Right renal cortex interstitium (tissue), 3 donors: ENCODE measurements around the gene TEFM. TPM values are rescaled to one million over a fixed set of nuclear protein-coding genes. Genes with fewer than 3 reads are reported as not detected.
"Not testable (repeated sequence)": the region's sequence is repeated elsewhere in the genome, so short reads cannot be mapped to it uniquely, and the experiment has no call there.

ENCODE experiments used
- DNase-seq, 3 donors: peaks; one replicate each; pipeline ENCODE4 v3.0.0-alpha.2; 2013; ENCODE audit warnings: low read depth in 3 of 3, low spot score in 2 of 3
- polyA plus RNA-seq, 3 donors: library from polyadenylated mRNA; unstranded; fragments of 120-200 nt; gene quantifications; one replicate each; pipeline ENCODE4 v1.2.1, GENCODE V29; 2013; ENCODE audit not compliant: insufficient read length in 3 of 3

The TEFM gene
- 10 to 100 TPM; 19.7 to 27.8 (median 25.7) TPM for polyA plus RNA-seq

- DNase-seq: peak; percentile 76 to 86 (median 80)
Observed at GRCh38 chr17:30906101-30906911, at the start of gene TEFM. Gene TEFM, minus strand, starts transcription at chr17:30906238. Its CDS starts 40 bp downstream, at chr17:30906198.

GRCh38 chr17:30954046-30954830 is 48.2 kb upstream of the TEFM start:
- no peak for DNase-seq

- no peak for DNase-seq
Observed at GRCh38 chr17:30952638-30953393, 46.8 kb upstream of the TEFM start.

DNA sequence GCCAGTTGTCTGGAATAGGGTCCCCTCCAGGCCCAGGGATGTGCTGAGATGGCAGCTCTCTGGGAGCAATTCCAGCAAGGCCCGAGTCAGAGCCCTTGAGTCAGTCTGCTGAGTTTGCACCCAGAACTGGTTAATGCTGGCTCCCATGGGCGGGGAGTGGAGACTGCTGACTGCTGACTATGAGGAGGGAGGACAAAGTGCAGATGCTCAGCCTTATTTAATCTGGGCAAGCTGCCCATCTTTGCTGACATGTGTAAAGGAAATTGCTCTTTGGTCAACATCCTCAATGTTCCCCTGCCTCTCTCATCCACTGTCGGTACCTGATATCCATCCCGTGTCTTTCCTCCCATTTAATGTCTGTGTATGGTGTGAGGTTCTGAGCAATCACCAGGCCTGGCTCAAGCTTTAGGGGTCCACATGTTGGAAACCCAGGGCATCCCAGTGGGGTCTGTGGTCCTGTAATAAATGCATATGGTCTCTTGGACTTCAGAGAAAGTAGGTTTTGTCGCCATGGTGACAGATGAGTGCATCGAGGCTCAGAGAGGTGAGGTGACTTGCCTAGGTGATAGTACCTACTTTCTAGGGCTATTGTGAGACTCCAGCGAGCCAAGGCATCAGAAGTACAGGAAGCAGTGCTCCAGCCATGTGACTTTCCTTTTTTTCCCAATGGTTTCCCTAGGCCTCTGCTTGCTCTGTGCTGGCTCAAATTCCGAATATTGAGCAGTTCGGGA is 44.8 kb upstream of the TEFM start:
- DNase-seq: peak in 1 of 3 donors; percentile 41

DNA sequence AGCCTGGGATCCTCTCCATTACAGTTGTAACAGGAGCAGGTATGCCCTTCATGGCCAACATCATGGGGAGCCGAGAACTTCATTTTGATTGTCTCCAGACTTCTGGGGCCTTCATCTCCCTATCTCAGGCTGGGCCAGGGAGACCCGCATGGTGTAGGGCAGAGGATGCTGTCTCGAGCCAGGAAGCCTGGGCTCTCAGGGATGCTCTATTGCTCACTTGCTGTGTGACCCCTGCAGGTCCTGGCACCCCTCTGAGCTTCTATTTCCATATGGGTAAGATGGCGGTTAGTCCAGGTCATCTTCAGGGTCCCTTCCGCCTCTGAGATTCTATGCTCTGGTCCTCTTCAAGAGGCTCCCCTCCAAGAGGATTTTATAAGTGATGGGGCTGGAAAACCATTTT is 44.2 kb upstream of the TEFM start:
- DNase-seq: no peak

DNA sequence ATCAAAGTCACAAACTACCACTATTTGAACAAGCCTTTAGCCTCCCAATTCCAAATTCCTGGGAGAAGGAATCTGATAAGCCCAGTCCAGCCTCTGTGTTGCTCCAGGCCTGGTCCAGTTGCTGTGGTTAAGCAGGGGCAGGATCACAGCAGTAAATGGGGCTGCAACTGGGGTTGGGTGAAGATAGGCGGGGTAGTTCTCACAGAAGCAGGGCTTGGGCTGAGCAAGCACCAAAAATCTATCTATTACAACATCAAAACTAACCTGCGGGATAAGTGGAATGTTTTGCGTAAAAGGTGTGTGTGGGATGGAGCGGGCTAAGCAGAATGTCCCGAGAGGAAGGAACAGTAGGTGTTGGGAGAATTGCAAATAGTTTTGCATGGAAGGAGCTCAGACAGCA is 41.8 kb upstream of the TEFM start:
- no peak for DNase-seq

- DNase-seq: no peak
Observed at GRCh38 chr17:30942308-30943079, 36.5 kb upstream of the TEFM start.

DNA sequence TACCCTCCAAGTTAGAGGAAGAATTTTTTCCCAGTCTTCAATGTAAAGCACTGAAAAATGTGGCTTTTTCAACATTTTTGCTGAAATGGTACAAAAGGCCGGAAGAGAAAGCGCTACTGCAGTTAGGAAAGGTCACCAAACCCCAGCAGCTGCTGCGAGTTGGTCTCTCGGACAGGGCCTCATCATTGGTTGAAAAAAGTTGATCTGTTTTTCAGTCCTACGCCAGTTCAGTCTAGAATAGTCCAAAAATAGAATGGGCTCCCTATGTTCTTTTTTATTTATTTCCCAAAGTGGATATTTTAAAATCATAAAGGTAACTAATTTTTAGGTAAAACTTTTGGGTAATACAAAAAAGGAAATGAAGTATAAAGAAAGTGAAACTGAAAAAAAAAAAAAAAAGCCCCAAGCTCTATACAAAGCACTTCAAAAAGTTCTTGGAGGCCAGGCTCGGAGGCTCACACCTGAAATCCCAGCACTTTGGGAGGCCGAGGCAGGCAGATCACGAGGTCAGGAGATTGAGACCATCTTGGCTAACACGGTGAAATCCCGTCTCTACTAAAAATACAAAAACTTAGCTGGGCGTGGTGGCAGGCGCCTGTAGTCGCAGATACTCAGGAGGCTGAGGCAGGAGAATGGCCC is 33.1 kb upstream of the TEFM start:
- no peak for DNase-seq

GRCh38 chr17:30933966-30934365 is 27.9 kb upstream of the TEFM start:
- no peak for DNase-seq

DNA sequence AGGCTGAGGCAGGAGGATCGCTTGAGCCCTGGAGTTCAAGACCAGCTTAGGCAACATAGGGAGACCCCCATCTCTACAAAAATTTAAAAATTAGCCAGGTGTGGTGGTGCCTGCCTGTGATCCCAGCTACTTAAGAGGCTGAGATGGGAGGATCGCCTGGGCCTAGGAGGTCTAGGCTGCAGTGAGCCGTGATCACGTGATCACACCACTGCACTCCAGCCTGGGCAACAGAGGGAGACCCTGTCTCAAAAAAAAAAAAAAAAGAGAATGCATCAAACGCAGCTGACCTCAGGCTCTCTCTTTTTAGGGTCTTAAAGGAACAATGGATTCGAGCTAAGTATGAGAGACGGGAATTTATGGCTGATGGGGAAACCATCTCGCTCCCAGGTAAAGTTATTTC is 25.5 kb upstream of the TEFM start:
- not testable (repeated sequence) for DNase-seq

- no peak for DNase-seq
Observed at GRCh38 chr17:30930495-30930894, 24.5 kb upstream of the TEFM start.

- not testable (repeated sequence) for DNase-seq
Observed at GRCh38 chr17:30929861-30930260, 23.8 kb upstream of the TEFM start.

DNA sequence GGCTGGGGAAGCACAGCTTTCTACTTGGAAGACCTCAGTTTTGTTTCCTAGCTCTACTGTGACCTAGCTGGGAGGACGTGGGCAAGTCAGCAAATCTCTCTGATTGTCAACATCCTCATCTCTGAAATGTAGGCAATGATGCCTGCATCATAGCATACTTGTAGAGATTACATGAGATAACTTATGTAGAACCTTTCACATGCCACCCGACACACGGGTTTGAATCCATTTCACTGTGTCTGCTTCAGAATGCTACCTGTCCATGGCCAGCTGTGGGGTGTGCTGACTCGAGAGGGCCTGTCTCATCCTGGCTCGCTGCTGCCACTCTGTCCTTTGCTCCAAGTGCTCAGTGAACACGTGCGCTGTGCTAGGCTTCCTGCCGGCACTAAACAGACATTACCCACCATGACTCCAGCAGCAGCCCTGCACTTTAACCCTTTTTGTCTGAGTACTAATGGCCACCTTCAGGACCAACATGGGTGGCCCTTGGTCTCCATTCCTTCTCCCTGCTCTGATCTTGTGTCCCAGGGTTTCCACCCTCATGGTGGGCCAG is 23.1 kb upstream of the TEFM start:
- DNase-seq: no peak

- no peak for DNase-seq
Observed at GRCh38 chr17:30928584-30928983, 22.5 kb upstream of the TEFM start.

DNA sequence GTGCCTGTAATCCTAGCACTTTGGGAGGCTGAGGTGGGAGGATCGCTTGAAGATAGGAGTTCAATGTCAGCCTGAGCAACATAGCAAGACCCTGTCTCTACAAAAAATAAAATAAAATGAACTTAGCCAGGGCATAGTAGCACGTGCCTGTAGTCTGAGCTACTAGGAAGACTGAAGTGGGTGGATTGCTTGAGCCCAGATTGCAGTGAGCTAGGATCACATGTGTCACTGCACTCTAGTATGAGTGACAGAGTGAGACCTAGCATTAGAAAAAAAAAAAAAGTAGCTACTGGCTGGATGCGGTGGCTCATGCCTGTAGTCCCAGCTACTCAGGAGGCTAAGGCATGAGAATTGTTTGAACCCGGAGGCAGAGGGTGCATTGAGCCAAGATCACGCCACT is 21.7 kb upstream of the TEFM start:
- DNase-seq: no peak

GRCh38 chr17:30926516-30926915 is 20.5 kb upstream of the TEFM start:
- no peak for DNase-seq

- no peak for DNase-seq
Observed at GRCh38 chr17:30924341-30924740, 18.3 kb upstream of the TEFM start.

GRCh38 chr17:30922235-30923030 is 16.4 kb upstream of the TEFM start:
- DNase-seq: peak in 1 of 3 donors; percentile 1
